GM10266 (cell line): Measurements from ENCODE around the gene EFCC1.
"Not testable (repeated sequence)": the region's sequence is repeated elsewhere in the genome, so short reads cannot be mapped to it uniquely, and the experiment has no call there.

ENCODE experiments used
- DNase-seq: peaks from one replicate; pipeline ENCODE4 v3.0.0; 2012; ENCODE audit errors: extremely low spot score
- TF ChIP-seq, protein P1 (sequence below): IDR thresholded peaks from 2 replicates; pipeline ENCODE4 v1.5.1; 2012; ENCODE audit warnings: mild to moderate bottlenecking, low read depth; ENCODE audit not compliant: control insufficient read depth, insufficient read depth; ENCODE audit errors: missing control alignments

Gene EFCC1

DNA sequence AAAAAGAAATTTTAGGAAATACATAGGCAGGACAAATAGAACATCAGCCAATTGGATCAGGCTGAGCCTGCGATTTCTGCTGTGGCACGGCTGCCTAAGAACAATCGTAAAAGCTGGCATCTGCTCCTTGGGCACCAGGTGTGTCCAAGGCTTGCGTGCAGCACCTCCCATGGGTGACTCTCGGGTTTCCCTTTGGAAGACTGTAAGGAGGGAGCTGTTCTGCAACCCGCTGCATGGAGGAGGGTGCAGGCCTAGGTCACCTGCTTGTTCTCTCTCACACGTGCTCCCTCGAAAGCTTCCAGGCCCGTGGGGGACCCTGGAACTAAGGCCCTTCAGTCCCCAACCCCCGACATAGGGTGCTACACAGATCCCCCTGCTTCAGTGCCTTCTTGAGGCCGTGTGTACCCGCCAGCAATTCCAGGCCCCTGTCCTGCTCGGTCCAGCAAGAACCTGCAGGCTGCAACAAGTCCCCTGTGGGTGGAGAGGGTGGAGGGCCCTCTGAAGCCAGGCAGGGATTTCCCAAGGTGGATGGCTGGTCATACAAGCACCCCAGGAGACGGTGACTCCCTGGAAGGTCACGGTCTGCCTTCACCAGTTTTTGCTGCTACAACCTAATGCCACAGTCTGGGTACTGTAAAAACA lies 62.9 kb downstream of the EFCC1 start:
- DNase-seq: no peak
- TF ChIP-seq, protein P1, sequence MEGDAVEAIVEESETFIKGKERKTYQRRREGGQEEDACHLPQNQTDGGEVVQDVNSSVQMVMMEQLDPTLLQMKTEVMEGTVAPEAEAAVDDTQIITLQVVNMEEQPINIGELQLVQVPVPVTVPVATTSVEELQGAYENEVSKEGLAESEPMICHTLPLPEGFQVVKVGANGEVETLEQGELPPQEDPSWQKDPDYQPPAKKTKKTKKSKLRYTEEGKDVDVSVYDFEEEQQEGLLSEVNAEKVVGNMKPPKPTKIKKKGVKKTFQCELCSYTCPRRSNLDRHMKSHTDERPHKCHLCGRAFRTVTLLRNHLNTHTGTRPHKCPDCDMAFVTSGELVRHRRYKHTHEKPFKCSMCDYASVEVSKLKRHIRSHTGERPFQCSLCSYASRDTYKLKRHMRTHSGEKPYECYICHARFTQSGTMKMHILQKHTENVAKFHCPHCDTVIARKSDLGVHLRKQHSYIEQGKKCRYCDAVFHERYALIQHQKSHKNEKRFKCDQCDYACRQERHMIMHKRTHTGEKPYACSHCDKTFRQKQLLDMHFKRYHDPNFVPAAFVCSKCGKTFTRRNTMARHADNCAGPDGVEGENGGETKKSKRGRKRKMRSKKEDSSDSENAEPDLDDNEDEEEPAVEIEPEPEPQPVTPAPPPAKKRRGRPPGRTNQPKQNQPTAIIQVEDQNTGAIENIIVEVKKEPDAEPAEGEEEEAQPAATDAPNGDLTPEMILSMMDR: no peak

DNA sequence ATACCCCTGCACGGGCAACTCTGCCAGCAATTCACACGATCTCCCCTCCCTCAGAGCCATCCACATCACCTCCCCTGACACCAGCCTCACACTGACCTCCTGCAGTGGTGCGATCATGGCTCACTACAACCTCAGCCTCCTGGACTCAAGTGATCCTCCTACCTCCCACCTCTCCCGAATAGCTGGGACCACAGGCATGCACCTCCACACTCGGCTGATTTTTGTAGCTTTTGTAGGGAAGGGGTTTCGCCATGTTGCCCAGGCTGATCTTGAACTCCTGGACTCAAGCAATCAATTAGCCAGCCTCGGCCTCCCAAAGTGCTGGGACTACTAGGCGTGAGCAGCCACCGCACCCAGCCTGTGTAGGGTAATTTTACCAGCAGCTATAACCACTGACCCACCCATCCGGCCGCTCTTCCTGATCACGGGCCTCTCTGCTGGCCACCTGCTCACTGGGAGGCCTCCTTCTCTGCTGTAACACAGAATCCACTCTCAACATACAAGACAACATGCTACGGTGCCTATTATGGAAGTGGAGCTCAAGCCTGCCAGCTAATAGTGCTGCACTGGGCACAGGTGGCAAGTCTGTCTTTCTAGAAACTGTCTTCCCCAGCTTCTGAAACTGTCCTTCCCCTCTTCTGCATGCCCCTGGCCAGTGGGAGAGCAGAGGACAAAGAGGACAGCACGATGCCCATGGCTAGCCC lies 64.1 kb downstream of the EFCC1 start:
- TF ChIP-seq, protein P1: no peak

DNA sequence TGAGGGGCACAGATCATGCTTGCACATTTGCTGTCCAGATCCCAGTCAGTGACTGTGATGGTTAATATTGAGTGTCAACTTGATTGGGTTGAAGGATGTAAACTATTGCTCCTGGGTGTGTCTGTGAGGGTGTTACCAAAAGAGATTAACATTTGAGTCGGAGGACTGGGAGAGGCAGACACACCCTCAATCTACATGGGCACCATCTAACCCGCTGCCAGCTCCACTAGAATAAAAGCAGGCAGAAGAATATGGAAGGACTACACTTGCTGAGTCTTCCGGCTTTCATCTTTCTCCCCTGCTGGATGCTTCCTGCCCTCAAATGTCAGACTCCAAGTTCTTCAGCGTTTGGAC lies 64.6 kb downstream of the EFCC1 start:
- DNase-seq: no peak
- TF ChIP-seq, protein P1: no peak

More for the DNA sequence above, 64.1 kb downstream of the EFCC1 start:
- DNase-seq: no peak

DNA sequence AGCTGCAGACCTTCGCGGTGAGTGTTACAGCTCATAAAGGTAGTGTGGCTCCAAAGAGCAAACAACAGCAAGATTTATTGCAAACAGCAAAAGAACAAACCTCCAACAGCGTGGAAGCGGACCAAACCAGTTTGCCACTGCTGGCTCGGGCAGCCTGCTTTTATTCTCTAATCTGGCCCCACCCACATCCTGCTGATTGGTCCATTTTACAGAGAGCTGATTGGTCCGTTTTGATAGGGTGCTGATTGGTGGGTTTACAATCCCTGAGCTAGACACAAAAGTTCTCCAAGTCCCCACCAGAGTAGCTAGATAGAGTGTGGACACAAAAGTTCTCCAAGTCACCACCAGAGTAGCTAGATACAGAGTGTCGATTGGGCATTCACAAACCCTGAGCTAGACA lies 66.6 kb downstream of the EFCC1 start:
- not testable (repeated sequence) for DNase-seq

DNA sequence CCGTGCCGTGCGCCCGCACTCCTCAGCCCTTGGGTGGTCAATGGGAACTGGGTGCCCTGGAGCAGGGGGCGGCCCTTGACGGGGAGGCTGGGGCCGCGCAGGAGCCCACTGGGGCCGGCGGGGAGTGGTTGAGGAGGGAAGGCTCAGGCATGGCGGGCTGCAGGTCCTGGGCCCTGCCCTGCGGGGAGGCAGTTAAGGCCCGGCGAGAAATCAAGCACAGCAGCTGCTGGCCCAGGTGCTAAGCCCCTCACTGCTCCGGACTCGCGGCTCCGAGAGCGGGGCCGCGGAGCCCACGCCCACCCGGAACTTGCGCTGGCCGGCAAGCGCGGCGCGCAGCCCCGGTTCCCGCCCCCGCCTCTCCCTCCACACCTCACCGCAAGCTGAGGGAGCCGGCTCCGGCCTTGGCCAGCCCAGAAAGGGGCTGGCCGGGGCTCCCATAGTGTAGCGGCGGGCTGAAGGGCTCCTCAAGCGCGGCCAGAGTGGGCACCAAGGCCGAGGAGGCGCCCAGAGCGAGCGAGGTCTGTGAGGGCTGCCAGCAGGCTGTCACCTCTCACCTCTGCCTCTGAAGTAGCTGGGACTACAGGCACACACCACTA lies 67.3 kb downstream of the EFCC1 start:
- TF ChIP-seq, protein P1: no peak

DNA sequence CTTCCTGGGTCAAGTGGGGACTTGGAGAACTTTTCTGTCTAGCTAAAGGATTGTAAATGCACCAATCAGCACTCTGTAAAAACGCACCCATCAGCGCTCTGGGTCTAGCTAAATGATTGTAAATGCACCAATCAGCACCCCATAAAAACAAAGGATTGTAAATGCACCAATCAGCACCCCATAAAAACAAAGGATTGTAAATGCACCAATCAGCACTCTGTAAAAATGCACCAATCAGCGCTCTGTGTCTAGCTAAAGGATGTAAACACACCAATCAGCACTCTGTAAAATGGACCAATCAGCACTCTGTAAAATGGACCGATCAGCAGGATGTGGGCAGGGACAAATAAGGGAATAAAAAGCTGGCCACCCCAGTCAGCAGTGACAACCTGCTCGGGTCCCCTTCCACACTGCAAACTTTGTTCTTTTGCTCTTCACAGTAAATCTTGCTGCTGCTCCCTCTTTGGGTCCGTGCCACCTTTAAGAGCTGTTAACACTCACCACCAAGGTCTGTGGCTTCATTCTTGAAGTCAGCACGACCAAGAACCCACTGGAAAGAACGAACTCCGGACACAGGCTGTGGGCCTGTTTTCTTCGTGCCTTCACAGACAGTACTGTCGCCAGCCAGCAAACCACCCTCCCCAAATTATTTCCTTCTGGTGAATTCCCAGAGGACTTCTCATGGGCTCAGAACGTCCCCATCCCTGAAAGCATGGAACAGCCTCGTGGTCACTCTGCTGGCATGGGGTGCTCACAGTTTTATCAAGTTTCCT lies 68.4 kb downstream of the EFCC1 start:
- not testable (repeated sequence) for DNase-seq

More for the DNA sequence above, 67.3 kb downstream of the EFCC1 start:
- DNase-seq: no peak

DNA sequence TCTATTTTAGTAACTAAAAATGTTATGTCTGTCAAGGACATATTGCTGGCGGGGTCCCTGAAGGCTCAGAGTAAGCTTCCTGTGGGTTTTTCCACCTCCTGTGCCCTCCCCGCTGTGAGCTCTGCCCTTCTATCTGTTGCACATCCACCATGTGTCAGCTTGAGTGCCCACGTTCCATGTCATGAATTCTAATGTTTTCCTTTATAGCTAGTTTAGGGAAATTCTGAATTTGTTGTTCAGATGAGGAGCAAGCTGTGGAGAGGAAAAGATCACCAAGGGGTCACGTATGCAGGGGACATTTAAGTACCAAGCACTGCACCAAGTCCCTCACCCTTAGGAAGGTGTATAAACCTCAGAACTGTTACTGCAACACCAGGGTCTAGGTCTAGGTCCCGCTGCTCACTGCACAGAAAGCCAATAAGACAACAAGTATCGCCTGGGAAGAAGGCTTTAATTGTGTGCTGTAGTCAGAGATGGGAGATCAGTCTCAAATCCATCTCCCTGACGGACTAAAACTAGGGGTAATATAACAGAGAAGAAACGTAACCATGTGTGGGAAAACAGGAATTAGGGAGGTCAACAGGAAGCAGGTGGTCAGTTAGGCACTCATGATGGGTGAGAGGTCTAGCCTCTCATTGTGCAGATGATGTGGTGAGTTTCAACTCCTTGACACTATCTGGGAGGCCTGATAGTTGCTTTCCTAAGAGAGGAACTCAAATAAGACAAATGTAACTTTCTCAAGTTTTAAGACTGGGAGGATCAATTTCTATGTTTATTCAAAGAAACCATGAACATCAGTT lies 69.2 kb downstream of the EFCC1 start:
- TF ChIP-seq, protein P1: no peak
- DNase-seq: no peak
